Prostate gland (tissue), 2 donors: Measurements from ENCODE around the gene HMX1. TPM values are rescaled to one million over a fixed set of nuclear protein-coding genes. Genes with fewer than 3 reads are reported as not detected.

Source experiments
- DNase-seq: peaks from one replicate; pipeline ENCODE4 v3.0.0-alpha.2; 2019; ENCODE audit warnings: low spot score
- H3K27ac ChIP-seq, 2 donors: fragments of 200-600 bp; sonication (generic); 2 replicates each; pipeline ENCODE4 v1.5.1; 2017 to 2019
- H3K27me3 ChIP-seq: fragments of 200-600 bp; sonication (generic); replicated peaks from 2 replicates; pipeline ENCODE4 v1.5.1; 2019; ENCODE audit not compliant: insufficient read depth
- H3K36me3 ChIP-seq, 2 donors: fragments of 200-600 bp; sonication (generic); 1 replicate in 1 of 2; 2 replicates in 1 of 2; pipeline versions ENCODE4 v1.5.1 to v1.8.1; 2017 to 2019
- H3K4me1 ChIP-seq: fragments of 200-600 bp; sonication (generic); replicated peaks from 2 replicates; pipeline ENCODE4 v1.5.1; 2019
- H3K4me3 ChIP-seq, 2 donors: fragments of 200-600 bp; sonication (generic); 2 replicates each; pipeline ENCODE4 v1.5.1; 2017 to 2019
- H3K9me3 ChIP-seq: fragments of 200-600 bp; sonication (generic); 2 replicates; pipeline ENCODE4 v1.5.1; 2017
- POLR2A ChIP-seq: fragments of 450-650 bp; IDR thresholded peaks from one replicate; pipeline ENCODE4 v1.6.1; 2016; ENCODE audit warnings: antibody characterized with exemption, mild to moderate bottlenecking
- POLR2AphosphoS5 ChIP-seq: sonication (generic); formaldehyde crosslinking; IDR thresholded peaks from one replicate; pipeline ENCODE4 v1.6.1; 2017; ENCODE audit warnings: antibody characterized with exemption
- WGBS: methylation state at CpG from one replicate; pipeline ENCODE4 v1.1.5; 2018; 5-methylcytosine and 5-hydroxymethylcytosine counted together
- intact Hi-C: fragments of 100-400 bp; cut with DNase I; formaldehyde crosslinking; loops from one replicate; pipeline ENCODE4 v1.14.2; 2022
- total RNA-seq, 2 donors: library from RNA; depleted of rRNA; stranded (reverse); fragments of >200 nt; gene quantifications; one replicate each; pipeline ENCODE4 v1.1.0, GENCODE V29; 2016
- TF ChIP-seq, protein P1 (sequence below), 4 experiments: fragments of 200-600 bp in 2 of 4; fragments of 450-650 bp in 2 of 4; sonication (generic) in 2 of 4; IDR thresholded peaks; 1 replicate in 3 of 4; 2 replicates in 1 of 4; pipeline ENCODE4 v1.5.1; 2016 to 2019; ENCODE audit warnings: antibody characterized with exemption in 4 of 4, mild to moderate bottlenecking in 2 of 4, moderate library complexity in 2 of 4

The HMX1 gene
- total RNA-seq, 2 donors from 2014 or later = 5.3 TPM; not detected in 1

DNA sequence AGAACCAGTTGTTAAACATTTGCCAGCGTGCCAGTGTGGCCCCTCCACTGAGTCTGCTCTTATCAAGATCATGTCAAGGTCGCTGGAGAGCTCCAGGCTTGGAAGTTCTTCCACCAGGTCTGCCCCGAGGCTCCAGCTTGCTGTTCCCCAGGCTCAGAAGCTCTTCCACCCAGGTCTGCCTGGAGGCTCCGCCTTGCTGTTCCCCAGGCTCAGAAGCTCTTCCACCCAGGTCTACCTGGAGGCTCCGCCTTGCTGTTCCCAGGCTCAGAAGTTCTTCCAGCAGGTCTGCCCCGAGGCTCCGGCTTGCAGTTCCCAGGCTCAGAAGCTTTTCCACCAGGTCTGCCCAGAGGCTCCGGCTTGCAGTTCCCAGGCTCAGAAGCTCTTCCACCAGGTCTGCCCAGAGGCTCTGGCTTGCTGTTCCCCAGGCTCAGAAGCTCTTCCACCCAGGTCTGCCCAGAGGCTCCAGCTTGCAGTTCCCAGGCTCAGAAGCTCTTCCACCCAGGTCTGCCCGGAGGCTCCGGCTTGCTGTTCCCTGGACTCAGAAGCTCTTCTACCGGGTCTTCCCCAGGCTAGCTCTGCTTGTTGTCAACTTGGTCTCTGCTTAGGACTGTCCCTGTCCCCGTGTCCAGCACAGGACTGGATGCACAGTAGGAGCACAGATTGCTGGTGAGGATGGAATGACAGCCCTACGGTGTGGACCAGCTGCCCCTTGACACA lies 54.4 kb downstream of the HMX1 start:
- H3K27me3 ChIP-seq = peaks cover 4% of the 10 kb centered on the region
- intact Hi-C loops = no loop called here
- H3K36me3 ChIP-seq = no peaks in the 10 kb centered on the region
- no peaks in the 10 kb centered on the region for H3K4me1 ChIP-seq
- DNase-seq = no peak
- no peak overlapping the region for H3K27ac ChIP-seq
- TF ChIP-seq, protein P1, sequence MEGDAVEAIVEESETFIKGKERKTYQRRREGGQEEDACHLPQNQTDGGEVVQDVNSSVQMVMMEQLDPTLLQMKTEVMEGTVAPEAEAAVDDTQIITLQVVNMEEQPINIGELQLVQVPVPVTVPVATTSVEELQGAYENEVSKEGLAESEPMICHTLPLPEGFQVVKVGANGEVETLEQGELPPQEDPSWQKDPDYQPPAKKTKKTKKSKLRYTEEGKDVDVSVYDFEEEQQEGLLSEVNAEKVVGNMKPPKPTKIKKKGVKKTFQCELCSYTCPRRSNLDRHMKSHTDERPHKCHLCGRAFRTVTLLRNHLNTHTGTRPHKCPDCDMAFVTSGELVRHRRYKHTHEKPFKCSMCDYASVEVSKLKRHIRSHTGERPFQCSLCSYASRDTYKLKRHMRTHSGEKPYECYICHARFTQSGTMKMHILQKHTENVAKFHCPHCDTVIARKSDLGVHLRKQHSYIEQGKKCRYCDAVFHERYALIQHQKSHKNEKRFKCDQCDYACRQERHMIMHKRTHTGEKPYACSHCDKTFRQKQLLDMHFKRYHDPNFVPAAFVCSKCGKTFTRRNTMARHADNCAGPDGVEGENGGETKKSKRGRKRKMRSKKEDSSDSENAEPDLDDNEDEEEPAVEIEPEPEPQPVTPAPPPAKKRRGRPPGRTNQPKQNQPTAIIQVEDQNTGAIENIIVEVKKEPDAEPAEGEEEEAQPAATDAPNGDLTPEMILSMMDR (IDR thresholded peaks at IDR 0.05) = no peak
- no peak for TF ChIP-seq POLR2AphosphoS5
- no peak for TF ChIP-seq POLR2A
- no peak overlapping the region for H3K4me3 ChIP-seq
- no peaks in the 10 kb centered on the region for H3K9me3 ChIP-seq
- WGBS = 82% methylated on average over 13 of the region's 13 CpGs
